D341Med (cell line): Measurements from ENCODE around the gene CDC37.
"Not testable (repeated sequence)": the region's sequence is repeated elsewhere in the genome, so short reads cannot be mapped to it uniquely, and the experiment has no call there.

ENCODE experiments used
- DNase-seq: peaks from one replicate; pipeline ENCODE4 v3.0.0; 2012; ENCODE audit warnings: low spot score

CDC37 gene

GRCh38 chr19:10419646-10420443 is 16.5 kb upstream of the CDC37 start:
- DNase-seq: peak; percentile 94

DNA sequence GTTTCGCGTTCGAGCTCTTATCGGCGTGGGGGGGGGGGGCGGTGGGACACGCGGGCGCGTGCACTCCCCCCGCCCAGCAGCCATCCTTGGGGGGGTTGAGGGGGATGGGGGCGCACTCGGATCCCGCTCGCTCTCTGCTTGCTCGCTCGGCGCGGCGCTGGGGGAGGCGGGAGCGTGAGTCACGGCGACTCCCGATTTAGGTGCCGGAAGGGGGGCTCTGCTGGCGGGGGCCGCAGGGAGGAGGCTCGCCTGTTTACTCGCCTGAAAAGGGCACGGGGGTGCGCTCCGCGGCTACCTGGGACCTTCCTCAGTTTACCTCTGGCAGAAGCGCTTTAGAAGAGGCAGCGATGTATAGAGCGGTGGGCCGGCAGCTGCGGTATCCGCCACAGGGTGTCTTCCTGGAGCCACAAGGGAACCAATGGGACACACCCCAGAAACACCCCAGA is 15.9 kb upstream of the CDC37 start:
- DNase-seq: peak; percentile 60

DNA sequence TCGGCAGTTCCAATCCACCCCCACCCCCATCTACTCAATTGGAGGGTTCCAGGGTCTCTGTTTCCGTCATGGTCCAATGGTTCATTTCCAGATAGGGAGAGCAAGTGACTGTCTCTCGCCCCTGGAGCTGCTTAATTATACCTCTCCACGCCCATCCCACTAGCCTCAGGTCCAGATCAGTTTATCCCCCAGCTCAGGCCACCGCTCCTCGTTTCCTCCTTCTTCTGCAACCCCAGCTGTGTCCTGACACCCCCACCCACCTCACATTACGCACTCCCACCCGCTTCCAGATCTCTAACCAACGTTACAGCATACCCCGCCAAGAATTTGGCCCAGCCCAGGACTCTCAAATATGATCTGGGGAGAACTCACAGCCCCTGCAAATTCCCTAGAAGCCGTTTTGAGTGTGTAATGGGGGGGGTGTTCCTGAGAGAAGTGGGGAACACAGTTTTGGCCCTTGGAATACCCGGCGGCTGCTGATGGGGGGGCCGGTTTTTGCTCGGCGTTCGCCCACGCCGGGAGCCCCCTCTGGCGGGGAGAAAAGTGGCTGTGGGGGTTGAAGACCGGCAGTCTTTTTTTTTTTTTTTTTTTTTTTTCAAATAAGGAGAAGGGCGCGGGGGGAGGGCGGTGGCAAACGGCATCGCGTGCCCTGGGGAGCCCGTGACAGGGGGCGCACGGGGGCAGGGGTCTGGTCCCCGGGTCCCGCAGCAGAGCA is 15.3 kb upstream of the CDC37 start:
- peak; percentile 63 for DNase-seq

DNA sequence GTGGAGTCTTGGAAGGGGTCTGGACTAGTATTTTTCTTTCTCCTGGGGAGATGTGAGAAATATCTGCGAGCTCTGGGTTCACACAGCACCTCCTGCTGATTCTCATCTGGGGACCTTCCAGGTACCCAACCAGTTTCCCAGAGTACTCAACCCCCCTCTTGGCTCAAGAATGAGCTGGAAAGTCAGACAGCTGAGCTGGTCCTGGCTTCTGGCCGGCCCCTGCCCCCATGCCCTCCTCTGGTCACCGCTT is 14.8 kb upstream of the CDC37 start:
- no peak for DNase-seq

- peak; percentile 35 for DNase-seq
These were observed 14.3 kb upstream of the CDC37 start for GRCh38 chr19:10417541-10418234.

DNA sequence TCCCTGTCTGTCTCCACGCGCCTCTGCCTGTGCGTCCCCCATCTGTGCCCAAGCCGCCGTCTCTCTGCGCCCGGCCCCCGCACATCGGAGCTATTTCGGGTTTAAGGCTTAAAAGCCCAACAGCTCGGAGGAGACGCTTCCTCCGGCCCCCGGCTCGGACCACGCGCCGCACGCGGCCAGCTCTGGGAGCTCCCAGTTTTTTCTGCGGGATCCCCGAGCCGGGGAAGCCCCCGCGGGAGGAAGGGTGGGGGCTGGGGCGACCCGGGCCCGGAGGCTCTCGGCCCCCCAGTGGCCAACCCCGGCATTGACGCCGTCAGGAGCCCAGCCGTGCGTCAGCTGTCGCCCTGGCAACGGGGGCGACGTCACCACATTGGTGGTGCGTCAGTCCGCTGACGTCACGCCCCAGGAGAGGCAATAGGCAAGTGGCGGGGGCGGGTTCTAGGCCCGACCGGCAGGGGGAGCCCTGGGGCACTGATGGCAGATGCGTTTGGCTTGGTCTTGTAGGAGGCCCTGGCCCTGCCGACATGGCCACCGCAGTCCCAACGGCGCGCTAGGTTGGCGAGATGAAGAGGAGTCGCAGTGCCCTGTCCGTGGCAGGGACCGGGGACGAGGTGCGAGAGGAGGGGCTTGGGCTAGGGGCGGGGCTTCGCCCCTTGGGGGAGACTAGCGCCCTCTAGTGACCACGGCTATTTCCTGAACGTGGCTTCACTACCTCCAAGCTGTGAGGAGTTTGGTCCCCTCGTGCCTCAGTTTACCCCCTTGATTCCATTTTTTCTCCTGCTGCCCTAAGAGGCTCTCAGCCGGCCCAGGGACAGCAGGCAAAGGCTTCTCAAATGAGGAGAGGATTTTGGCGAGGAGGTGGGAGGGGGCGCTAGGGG is 13.3 kb upstream of the CDC37 start:
- peak; percentile 95 for DNase-seq

DNA sequence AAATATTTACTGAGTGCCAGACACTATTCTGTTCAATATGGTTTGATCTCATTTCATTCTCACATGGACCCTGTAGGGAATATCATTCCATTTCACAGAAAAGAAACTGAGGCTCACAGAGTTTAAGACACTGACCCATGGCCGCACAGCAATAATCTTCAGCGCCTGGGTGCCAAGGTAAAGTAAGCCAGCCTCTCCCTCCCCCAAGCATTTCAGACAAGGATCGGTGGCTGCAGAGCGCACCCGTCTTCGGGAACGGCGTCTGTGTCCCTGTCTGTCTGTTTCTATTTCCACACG is 12.7 kb upstream of the CDC37 start:
- DNase-seq: no peak

GRCh38 chr19:10412257-10412977 is 9.1 kb upstream of the CDC37 start:
- DNase-seq: no peak

- not testable (repeated sequence) for DNase-seq
These were observed 7.9 kb upstream of the CDC37 start for GRCh38 chr19:10411224-10411623.

- DNase-seq: no peak
These were observed 5.4 kb upstream of the CDC37 start for GRCh38 chr19:10408511-10409283.

DNA sequence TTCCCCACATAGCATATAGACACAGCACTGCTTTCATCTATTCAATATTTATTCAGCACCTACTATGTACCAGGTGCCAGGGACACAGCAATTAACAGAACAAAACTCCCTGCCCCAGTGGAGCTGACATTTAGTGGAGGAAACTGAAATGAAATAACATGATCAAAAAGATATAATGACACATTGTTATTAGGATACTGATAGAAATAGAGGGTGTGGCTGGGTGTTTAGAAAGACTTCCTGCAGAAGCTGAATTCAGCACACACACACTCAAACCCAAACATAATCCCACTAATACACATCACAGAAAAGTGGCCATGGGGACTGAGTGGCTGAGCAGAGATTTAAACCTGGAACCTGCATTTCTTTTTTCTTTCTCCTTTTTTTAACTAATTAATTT is 3.8 kb upstream of the CDC37 start:
- no peak for DNase-seq

- DNase-seq: no peak
These were observed 2.8 kb upstream of the CDC37 start for GRCh38 chr19:10406191-10406590.

DNA sequence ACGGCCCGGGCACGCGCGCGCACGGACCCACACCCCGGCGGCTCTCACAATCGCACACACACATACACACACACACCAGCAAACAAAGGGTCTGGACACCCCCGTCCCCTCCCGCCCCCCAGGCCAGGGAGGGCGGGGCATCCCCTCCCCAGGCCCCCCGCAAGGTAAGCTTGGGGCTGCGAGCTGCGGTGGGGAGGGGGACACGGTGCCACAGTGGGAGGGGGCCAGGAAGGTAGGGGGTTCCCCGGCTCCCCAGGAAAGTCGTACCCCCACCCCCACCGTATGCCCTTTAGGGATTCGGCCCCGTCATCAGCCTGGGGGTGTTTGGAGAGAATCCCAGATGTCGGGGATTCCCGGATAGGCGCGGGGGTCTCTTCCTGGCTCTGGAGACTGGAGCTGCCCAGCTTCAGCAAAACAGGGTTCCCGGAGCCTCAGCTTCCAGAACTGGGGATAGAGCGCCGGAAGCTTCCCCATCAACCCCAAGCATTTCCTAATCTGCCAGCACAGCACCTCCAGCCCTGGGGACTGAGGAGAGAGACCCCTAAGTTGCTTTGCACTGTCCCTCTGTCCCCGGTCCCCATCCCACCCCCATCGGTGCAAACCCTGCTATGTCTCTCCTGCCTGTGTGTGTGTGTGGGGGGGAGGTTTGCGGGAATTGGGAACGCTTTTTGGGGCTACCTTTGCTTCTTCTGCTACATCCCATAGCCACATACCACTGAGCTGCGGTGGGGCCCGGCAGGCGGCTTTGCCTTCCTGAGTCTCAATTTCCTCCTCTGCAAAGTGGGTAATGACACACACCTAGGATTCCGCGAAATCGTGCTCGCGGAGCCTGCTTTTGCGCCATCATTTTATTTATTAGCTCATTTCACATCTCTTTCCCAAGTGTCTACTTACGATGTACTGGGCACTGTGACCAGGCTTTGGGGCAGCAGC is 1.8 kb upstream of the CDC37 start:
- no peak for DNase-seq

- peak; percentile 59 for DNase-seq
These were observed 802 bp downstream of the CDC37 start for GRCh38 chr19:10402441-10403038.

DNA sequence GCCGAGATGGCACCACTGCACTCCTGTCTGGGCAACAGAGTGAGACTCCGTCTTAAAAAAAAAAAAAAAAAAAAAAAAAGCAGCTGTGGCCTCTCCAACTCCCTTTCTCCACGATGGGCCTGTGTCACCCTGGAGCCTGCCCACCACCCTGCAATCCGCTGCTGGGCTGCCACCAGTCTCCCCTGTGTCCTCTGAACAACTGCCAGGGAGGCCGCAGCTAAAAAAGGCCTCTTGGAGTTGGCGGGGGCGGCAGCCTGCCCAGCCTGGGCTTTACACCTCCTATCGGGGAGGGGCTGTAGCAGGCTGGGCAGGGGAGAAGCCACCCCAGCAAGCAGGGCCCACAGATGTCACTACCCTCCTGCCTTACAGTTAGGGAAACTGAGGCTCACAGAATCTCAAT is 3.5 kb downstream of the CDC37 start:
- DNase-seq: no peak

GRCh38 chr19:10399340-10399739 is 4.0 kb downstream of the CDC37 start:
- DNase-seq: not testable (repeated sequence)

GRCh38 chr19:10398819-10399218 is 4.5 kb downstream of the CDC37 start:
- DNase-seq: no peak

- DNase-seq: no peak
These were observed 7.4 kb downstream of the CDC37 start for GRCh38 chr19:10395917-10396316.

DNA sequence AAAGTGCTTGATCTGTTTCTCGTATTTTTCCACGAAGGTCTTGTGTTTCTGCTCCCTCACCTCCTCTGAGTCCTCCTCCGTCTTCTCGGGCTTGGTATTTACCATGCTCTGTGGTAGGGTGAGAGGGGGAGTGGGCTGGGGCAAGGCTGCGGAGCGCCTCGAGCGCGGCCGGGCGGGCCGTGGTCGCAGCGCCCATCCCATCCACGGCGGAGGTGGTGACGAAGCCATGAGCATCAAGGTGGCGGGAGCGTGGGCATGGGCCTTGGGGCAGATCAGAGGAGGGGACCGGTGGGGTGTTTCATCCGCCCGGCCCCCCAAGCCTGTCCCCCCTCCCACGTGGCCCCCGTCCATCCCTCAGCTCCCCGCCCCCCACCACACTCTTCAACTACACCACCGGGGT is 7.9 kb downstream of the CDC37 start:
- no peak for DNase-seq
